Measurements from ENCODE around the gene NUBPL.

The NUBPL gene

DNA sequence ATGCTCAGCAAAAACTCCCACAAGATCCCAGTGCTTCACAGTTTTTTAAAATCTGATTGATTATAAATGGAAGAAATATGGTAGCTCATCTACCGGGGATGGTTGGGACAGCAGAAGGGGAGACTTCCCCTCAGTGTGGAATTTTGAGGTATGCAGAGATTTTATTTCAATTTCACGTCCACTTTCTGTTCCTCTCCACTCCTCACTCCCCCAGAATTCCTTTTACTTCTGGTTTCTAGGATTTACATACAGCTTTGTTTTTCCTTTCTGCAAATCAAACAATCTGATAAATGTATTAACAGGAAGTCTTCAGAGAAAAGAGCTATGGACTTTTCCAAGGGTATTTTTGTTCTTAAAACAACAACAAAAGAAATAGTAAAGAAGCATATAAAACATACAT lies 334.4 kb downstream of the NUBPL start:
- DNase-seq = no peak
- intact Hi-C loops (cut with DNase I) = no loop called here

DNA sequence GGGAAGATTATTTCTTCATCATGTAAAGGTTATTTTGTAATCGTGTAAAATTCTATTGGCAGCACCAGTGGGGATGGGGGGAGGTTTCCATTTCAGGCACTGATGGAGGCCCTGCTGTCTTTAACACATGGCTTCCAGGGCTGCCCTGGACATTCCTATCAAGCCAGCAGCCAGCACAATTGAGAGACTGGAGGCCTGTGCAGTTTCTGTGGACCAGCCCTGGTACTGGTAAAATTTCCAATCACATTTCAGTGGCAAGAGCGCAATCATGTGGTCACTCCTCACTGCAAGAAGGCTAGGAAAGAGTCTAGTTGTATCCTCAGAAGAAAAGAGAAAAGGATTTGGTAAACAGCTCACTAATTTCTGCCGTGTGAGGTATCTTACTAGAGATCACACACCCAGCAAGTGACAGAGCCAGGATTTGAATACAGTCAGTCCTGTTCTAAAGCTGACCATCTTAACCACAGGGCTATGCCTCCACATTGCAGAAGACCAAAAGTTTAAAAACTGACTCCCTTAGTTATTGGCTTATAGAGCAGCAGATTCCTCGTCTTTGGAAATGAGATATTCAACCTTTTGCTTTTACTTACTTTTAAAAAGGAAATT lies 336.5 kb downstream of the NUBPL start:
- intact Hi-C loops (cut with DNase I) = no loop called here

DNA sequence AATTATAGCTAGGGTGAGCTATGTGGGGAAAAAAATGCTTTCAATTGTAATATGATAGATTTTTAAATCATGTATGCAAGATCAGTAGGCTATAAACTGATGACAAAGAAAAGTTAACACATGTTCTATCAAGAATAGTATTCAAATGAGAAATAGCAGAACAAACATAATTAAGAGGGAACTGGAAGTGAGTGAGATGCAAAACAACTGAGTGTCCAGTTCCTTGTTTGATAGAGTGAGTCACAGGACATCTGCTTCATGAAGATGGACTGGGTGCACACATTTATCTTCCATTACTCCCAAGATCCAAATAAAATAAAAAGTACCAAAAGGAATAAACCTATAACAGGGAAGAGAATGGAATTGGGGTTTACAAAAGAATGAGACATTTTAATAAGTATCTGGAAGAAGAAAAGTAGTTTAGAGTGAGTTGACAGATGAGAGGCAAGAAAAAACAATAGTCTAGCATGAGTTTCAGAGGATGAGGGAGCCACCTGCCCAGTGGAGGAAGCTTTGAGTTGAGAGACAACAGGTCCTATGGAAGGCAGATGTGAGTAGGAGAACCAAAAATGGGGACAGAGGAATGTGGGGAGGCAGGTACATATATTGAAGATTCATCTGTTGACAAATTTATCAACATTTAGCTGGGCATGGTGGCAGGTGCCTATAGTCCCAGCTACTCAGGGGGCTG lies 337.8 kb downstream of the NUBPL start:
- intact Hi-C loops (cut with DNase I) = no loop called here
- no peak for DNase-seq

More for the DNA sequence above, 336.5 kb downstream of the NUBPL start:
- no peak for DNase-seq

DNA sequence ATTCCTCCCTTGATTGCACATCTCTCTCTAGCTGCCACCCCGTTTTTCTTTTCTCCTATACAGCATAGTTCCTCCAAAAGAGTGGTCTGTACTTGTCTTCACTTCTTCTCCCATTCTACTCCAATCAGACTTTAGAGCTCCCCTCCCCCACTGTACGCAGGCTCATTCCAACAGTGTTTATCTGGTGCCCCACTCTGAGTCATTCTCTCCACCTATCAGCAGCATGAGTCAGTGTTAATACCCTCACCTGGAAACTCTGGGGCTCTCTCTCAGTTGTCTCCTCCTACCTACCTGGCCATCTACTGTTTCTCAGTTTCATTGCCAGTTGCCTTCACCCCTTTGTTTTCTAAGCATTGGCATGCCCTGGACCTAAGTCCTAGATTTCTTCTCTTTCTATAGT lies 340.8 kb downstream of the NUBPL start:
- intact Hi-C loops (cut with DNase I) = no loop called here
- no peak for DNase-seq

GRCh38 chr14:31902945-31903646 lies 341.9 kb downstream of the NUBPL start:
- DNase-seq = no peak
- intact Hi-C loops (cut with DNase I) = no loop called here

- intact Hi-C loops (cut with DNase I) = no loop called here
- DNase-seq = no peak
Observed at GRCh38 chr14:31909977-31910376, 348.8 kb downstream of the NUBPL start.
